Fibroblast of the aortic adventitia (primary cell): Measurements from ENCODE around the gene BMPR1A. TPM values are rescaled to one million over a fixed set of nuclear protein-coding genes. Genes with fewer than 3 reads are reported as not detected.
A peak's percentile ranks its signal among the peaks of the same experiment; 100 is the strongest.
"Not testable (repeated sequence)": the region's sequence is repeated elsewhere in the genome, so short reads cannot be mapped to it uniquely, and the experiment has no call there.

Experiments
- DNase-seq: peaks from one replicate; pipeline ENCODE4 v3.0.0-alpha.2; 2010; ENCODE audit warnings: low read depth
- H3K4me3 ChIP-seq: 2 replicates; pipeline ENCODE4 v1.5.1; 2011; ENCODE audit warnings: low read depth, mild to moderate bottlenecking, control low read depth, low read length, moderate library complexity
- CTCF ChIP-seq: IDR thresholded peaks from 2 replicates; pipeline ENCODE4 v1.5.1; 2011; ENCODE audit warnings: mild to moderate bottlenecking, low read length, control low read depth, inconsistent platforms; ENCODE audit not compliant: insufficient read depth
- total RNA-seq: library from RNA; depleted of rRNA; stranded (reverse); fragments of >200 nt; gene quantifications from 2 replicates; pipeline ENCODE4 v1.2.3, GENCODE V29; 2012; ENCODE audit warnings: low replicate concordance

Gene BMPR1A
- total RNA-seq, 1 donor, result 74.7 TPM

GRCh38 chr10:86728056-86728455 is 28.4 kb upstream of the BMPR1A start:
- H3K4me3 ChIP-seq, result no peak overlapping the region
- no peak for DNase-seq

GRCh38 chr10:86729677-86730076 is 26.7 kb upstream of the BMPR1A start:
- no peak for DNase-seq
- H3K4me3 ChIP-seq, result no peak overlapping the region
- no peak for TF ChIP-seq CTCF

More at GRCh38 chr10:86728056-86728455, 28.4 kb upstream of the BMPR1A start:
- no peak for TF ChIP-seq CTCF

- TF ChIP-seq CTCF, result no peak
- no peak overlapping the region for H3K4me3 ChIP-seq
- peak; percentile 36 for DNase-seq
Measured at GRCh38 chr10:86730227-86730626, 26.2 kb upstream of the BMPR1A start.

GRCh38 chr10:86732771-86733170 is 23.6 kb upstream of the BMPR1A start:
- H3K4me3 ChIP-seq, result no peak overlapping the region
- TF ChIP-seq CTCF, result no peak
- no peak for DNase-seq

GRCh38 chr10:86733260-86733671 is 23.2 kb upstream of the BMPR1A start:
- no peak overlapping the region for H3K4me3 ChIP-seq
- peak; percentile 57 for DNase-seq
- no peak for TF ChIP-seq CTCF

- H3K4me3 ChIP-seq, result no peak overlapping the region
- no peak for DNase-seq
Measured at GRCh38 chr10:86734207-86734988, 22.0 kb upstream of the BMPR1A start.

GRCh38 chr10:86735278-86735677 is 21.1 kb upstream of the BMPR1A start:
- not testable (repeated sequence) for DNase-seq, H3K4me3 ChIP-seq

More at GRCh38 chr10:86734207-86734988, 22.0 kb upstream of the BMPR1A start:
- TF ChIP-seq CTCF, result no peak
